Tibial nerve (tissue), 4 donors: ENCODE data around the gene NAP1L4. TPM values are rescaled to one million over a fixed set of nuclear protein-coding genes. Genes with fewer than 3 reads are reported as not detected.

Experiments used
- DNase-seq, 2 donors: peaks; one replicate each; pipeline ENCODE4 v3.0.0-alpha.2; 2019; ENCODE audit warnings: low spot score in 2 of 2
- H3K27ac ChIP-seq, 4 donors: fragments of 200-600 bp; sonication (generic) in 3 of 4; one replicate each; pipeline ENCODE4 v1.5.1; 2017 to 2019; ENCODE audit warnings: mild to moderate bottlenecking in 1 of 4
- H3K27me3 ChIP-seq, 2 donors: fragments of 200-600 bp; sonication (generic) in 1 of 2; one replicate each; pipeline versions ENCODE4 v1.5.1 to v1.6.0; 2017 to 2019
- H3K36me3 ChIP-seq, 3 donors: fragments of 200-600 bp; sonication (generic); one replicate each; pipeline ENCODE4 v1.5.1; 2018 to 2019
- H3K4me1 ChIP-seq, 4 donors: fragments of 200-600 bp; sonication (generic) in 3 of 4; one replicate each; pipeline ENCODE4 v1.5.1; 2017 to 2019
- H3K4me3 ChIP-seq, 4 donors: fragments of 200-600 bp; sonication (generic) in 3 of 4; one replicate each; pipeline ENCODE4 v1.5.1; 2017 to 2019; ENCODE audit warnings: mild to moderate bottlenecking in 1 of 4, moderate library complexity in 1 of 4
- H3K9me3 ChIP-seq, 4 donors: fragments of 200-600 bp; sonication (generic) in 3 of 4; one replicate each; pipeline ENCODE4 v1.5.1; 2017 to 2019
- CTCF ChIP-seq, 5 experiments: fragments of 200-600 bp in 3 of 5; fragments of 450-650 bp in 2 of 5; sonication (generic) in 3 of 5; IDR thresholded peaks; one replicate each; pipeline ENCODE4 v1.5.1; 2016 to 2019; ENCODE audit warnings: antibody characterized with exemption in 5 of 5, mild to moderate bottlenecking in 3 of 5, moderate library complexity in 2 of 5
- EP300 ChIP-seq, 2 donors: sonication (generic); formaldehyde crosslinking; IDR thresholded peaks; one replicate each; pipeline ENCODE4 v1.6.1; 2017; ENCODE audit warnings: antibody characterized with exemption in 2 of 2, mild to moderate bottlenecking in 1 of 2
- POLR2A ChIP-seq, 2 donors: fragments of 450-650 bp; IDR thresholded peaks; one replicate each; pipeline ENCODE4 v1.6.1; 2017; ENCODE audit warnings: antibody characterized with exemption in 2 of 2, mild to moderate bottlenecking in 2 of 2, moderate library complexity in 2 of 2
- WGBS, 2 donors: methylation state at CpG; one replicate each; pipeline ENCODE4 v1.1.5; 2018; 5-methylcytosine and 5-hydroxymethylcytosine counted together
- total RNA-seq, 4 donors: library from RNA; depleted of rRNA; stranded (reverse); fragments of >200 nt; gene quantifications; one replicate each; pipeline ENCODE4 v1.1.0, GENCODE V29; 2016

NAP1L4 gene
- total RNA-seq, 4 donors from 2014 or later, result 94.3 to 129 (median 111) TPM

- Histone ChIP-seq H3K27ac (no peak overlapping the region), H3K36me3 (no peaks in the 10 kb centered on the region), H3K4me1 (peaks cover 0 to 34% (median 23%) of the 10 kb centered on the region in 4 donors), H3K27me3 (peaks cover 0 to 13% of the 10 kb centered on the region in 2 donors), H3K9me3 (peaks cover 0 to 5% (median 2%) of the 10 kb centered on the region in 4 donors), H3K4me3 (no peak overlapping the region)
- 61 to 67% methylated on average over 8 to 10 of the region's 15 CpGs for WGBS, 2 donors
- DNase-seq, result no peak
- TF ChIP-seq CTCF (IDR thresholded peaks at IDR 0.05) (no peak), EP300 (IDR thresholded peaks at IDR 0.05) (no peak), POLR2A (IDR thresholded peaks at IDR 0.05) (no peak)
Measured at GRCh38 chr11:2932850-2933251, 59.3 kb downstream of the NAP1L4 start.

- Histone ChIP-seq H3K27ac (no peak overlapping the region), H3K36me3 (no peaks in the 10 kb centered on the region), H3K4me3 (no peak overlapping the region), H3K27me3 (peaks cover 0 to 15% of the 10 kb centered on the region in 2 donors), H3K9me3 (no peaks in the 10 kb centered on the region), H3K4me1 (peaks cover 0 to 35% (median 23%) of the 10 kb centered on the region in 4 donors)
- WGBS, 2 donors, result 76 to 78% methylated on average over 9 to 13 of the region's 13 CpGs
- no peak for DNase-seq
- TF ChIP-seq EP300 (IDR thresholded peaks at IDR 0.05), result no peak
- TF ChIP-seq CTCF (IDR thresholded peaks at IDR 0.05), result no peak
- no peak for TF ChIP-seq POLR2A (IDR thresholded peaks at IDR 0.05)
Measured at GRCh38 chr11:2931771-2932738, 60.1 kb downstream of the NAP1L4 start.

GRCh38 chr11:2931420-2931746 is 60.7 kb downstream of the NAP1L4 start:
- H3K4me3 ChIP-seq, result no peak overlapping the region
- H3K27ac ChIP-seq, result no peak overlapping the region
- no peaks in the 10 kb centered on the region for H3K36me3 ChIP-seq
- no peaks in the 10 kb centered on the region for H3K9me3 ChIP-seq
- TF ChIP-seq EP300 (IDR thresholded peaks at IDR 0.05) (no peak), CTCF (IDR thresholded peaks at IDR 0.05) (no peak), POLR2A (IDR thresholded peaks at IDR 0.05) (no peak)
- H3K27me3 ChIP-seq, result peaks cover 0 to 15% of the 10 kb centered on the region in 2 donors
- peaks cover 0 to 35% (median 23%) of the 10 kb centered on the region in 4 donors for H3K4me1 ChIP-seq
- no peak for DNase-seq
- 67 to 78% methylated on average over 4 of the region's 4 CpGs for WGBS, 2 donors

GRCh38 chr11:2930704-2931419 is 61.3 kb downstream of the NAP1L4 start:
- peak overlapping the region in 3 of 4 donors; percentile 3 to 81 (median 79) for H3K27ac ChIP-seq
- no peak for DNase-seq
- no peaks in the 10 kb centered on the region for H3K9me3 ChIP-seq
- 50 to 51% methylated on average over 20 to 21 of the region's 21 CpGs for WGBS, 2 donors
- peaks cover 0 to 35% (median 23%) of the 10 kb centered on the region in 4 donors for H3K4me1 ChIP-seq
- H3K36me3 ChIP-seq, result no peaks in the 10 kb centered on the region
- peaks cover 0 to 15% of the 10 kb centered on the region in 2 donors for H3K27me3 ChIP-seq
- no peak for TF ChIP-seq EP300 (IDR thresholded peaks at IDR 0.05)
- TF ChIP-seq CTCF (IDR thresholded peaks at IDR 0.05), result peak; percentile 32 to 57 (median 47)
- peak overlapping the region in 3 of 4 donors; percentile 39 to 57 (median 50) for H3K4me3 ChIP-seq
